ENCODE measurements around the gene GADL1.

GADL1 gene

GRCh38 chr3:30711151-30711550 is 183.3 kb downstream of the GADL1 start (continued):
- TF ChIP-seq PPARA (CRISPR knock-in tag; IDR thresholded peaks at IDR 0.05; ENCODE audit: borderline replicate concordance) = no peak
- TF ChIP-seq ZNF70 (CRISPR knock-in tag; IDR thresholded peaks at IDR 0.05) = no peak
- no peak for TF ChIP-seq ARNTL (CRISPR knock-in tag; IDR thresholded peaks at IDR 0.05; ENCODE audit: borderline replicate concordance, low read depth)

DNA sequence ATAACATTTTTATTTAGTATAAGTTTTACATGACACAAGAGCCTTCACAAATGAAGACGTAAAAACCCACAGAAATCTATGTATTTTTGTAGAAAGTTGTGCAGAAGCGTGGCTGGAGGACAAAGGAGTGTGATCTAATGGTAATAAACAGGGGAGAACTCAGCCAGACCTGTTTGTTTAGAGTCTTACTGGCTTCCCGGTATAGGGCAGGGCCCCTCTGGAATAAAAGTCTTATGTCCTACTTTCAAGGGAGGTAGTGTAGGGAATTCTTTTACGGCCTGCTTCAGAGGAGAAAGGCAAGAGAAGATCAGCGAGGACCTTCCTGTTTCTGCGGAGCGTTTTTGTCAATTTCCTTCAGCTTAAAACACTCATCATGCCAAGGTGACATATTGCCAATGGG is 184.4 kb downstream of the GADL1 start:
- ATAC-seq = no peak
- TF ChIP-seq, protein P1, sequence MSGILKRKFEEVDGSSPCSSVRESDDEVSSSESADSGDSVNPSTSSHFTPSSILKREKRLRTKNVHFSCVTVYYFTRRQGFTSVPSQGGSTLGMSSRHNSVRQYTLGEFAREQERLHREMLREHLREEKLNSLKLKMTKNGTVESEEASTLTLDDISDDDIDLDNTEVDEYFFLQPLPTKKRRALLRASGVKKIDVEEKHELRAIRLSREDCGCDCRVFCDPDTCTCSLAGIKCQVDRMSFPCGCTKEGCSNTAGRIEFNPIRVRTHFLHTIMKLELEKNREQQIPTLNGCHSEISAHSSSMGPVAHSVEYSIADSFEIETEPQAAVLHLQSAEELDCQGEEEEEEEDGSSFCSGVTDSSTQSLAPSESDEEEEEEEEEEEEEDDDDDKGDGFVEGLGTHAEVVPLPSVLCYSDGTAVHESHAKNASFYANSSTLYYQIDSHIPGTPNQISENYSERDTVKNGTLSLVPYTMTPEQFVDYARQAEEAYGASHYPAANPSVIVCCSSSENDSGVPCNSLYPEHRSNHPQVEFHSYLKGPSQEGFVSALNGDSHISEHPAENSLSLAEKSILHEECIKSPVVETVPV (CRISPR knock-in tag; IDR thresholded peaks at IDR 0.05) = no peak
- no peak for TF ChIP-seq TOX (CRISPR knock-in tag; IDR thresholded peaks at IDR 0.05; ENCODE audit: borderline replicate concordance)
- TF ChIP-seq SNAI2 (CRISPR knock-in tag; IDR thresholded peaks at IDR 0.05) = no peak
- TF ChIP-seq BACH2 (CRISPR knock-in tag; IDR thresholded peaks at IDR 0.05; ENCODE audit: borderline replicate concordance) = no peak
- no peak for TF ChIP-seq TCF4 (CRISPR knock-in tag; IDR thresholded peaks at IDR 0.05; ENCODE audit: borderline replicate concordance)
- TF ChIP-seq PPARA (CRISPR knock-in tag; IDR thresholded peaks at IDR 0.05; ENCODE audit: borderline replicate concordance) = no peak
- TF ChIP-seq ZFP3 (CRISPR knock-in tag; IDR thresholded peaks at IDR 0.05) = no peak

GRCh38 chr3:30708472-30708871 is 186.0 kb downstream of the GADL1 start:
- TF ChIP-seq ZFP30 (CRISPR knock-in tag; IDR thresholded peaks at IDR 0.05) = no peak
- no peak for TF ChIP-seq PATZ1 (CRISPR knock-in tag; IDR thresholded peaks at IDR 0.05; ENCODE audit: borderline replicate concordance)
- no peak for TF ChIP-seq ZNF565 (CRISPR knock-in tag; conservative IDR thresholded peaks at IDR 0.05; ENCODE audit: low read depth)
- ATAC-seq = no peak

DNA sequence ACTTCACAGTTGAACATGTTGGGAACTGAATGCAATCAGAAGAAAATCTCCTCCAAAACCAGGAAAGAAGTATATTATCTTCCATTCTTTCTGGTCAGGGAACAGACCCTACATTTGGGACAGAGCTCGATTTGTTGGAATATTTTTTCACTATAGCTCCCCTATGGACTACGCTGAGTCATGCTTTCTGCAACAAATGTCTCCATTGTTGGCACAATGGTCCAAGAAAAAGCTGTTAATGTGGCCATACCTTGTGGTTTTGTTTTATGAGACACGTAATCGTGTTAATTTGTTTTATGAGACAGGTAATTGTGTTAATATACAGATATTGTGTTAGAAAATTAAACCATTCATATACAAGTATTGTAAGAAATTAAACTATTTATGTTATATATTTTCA is 186.6 kb downstream of the GADL1 start:
- ATAC-seq = no peak

GRCh38 chr3:30704931-30705890 is 189.2 kb downstream of the GADL1 start:
- TF ChIP-seq RARB (CRISPR knock-in tag; IDR thresholded peaks at IDR 0.05) (no peak), SNAI2 (CRISPR knock-in tag; IDR thresholded peaks at IDR 0.05) (no peak), CSDC2 (CRISPR knock-in tag; IDR thresholded peaks at IDR 0.05) (no peak), CREB5 (CRISPR knock-in tag; IDR thresholded peaks at IDR 0.05; ENCODE audit: low read depth) (no peak), ESRRG (CRISPR knock-in tag; IDR thresholded peaks at IDR 0.05) (no peak), ZFP30 (CRISPR knock-in tag; IDR thresholded peaks at IDR 0.05) (no peak), TSHZ2 (CRISPR knock-in tag; IDR thresholded peaks at IDR 0.05) (no peak)
- TF ChIP-seq, protein P2, sequence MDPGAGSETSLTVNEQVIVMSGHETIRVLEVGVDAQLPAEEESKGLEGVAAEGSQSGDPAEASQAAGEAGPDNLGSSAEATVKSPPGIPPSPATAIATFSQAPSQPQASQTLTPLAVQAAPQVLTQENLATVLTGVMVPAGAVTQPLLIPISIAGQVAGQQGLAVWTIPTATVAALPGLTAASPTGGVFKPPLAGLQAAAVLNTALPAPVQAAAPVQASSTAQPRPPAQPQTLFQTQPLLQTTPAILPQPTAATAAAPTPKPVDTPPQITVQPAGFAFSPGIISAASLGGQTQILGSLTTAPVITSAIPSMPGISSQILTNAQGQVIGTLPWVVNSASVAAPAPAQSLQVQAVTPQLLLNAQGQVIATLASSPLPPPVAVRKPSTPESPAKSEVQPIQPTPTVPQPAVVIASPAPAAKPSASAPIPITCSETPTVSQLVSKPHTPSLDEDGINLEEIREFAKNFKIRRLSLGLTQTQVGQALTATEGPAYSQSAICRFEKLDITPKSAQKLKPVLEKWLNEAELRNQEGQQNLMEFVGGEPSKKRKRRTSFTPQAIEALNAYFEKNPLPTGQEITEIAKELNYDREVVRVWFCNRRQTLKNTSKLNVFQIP (CRISPR knock-in tag; IDR thresholded peaks at IDR 0.05; ENCODE audit: borderline replicate concordance, low read depth) = no peak
- TF ChIP-seq, protein P1 (CRISPR knock-in tag; IDR thresholded peaks at IDR 0.05) = no peak
- no peak for ATAC-seq

More for the DNA sequence above, 186.6 kb downstream of the GADL1 start:
- TF ChIP-seq ZFP3 (CRISPR knock-in tag; IDR thresholded peaks at IDR 0.05) (no peak), BACH2 (CRISPR knock-in tag; IDR thresholded peaks at IDR 0.05; ENCODE audit: borderline replicate concordance) (no peak)
- TF ChIP-seq, protein P2 (CRISPR knock-in tag; IDR thresholded peaks at IDR 0.05; ENCODE audit: borderline replicate concordance, low read depth) = no peak

Measured in SK-N-SH treated with all-trans-retinoic acid at 6 μM for 48 hours (cell line).